ENCODE measurements around the gene BCDIN3D. TPM values are rescaled to one million over a fixed set of nuclear protein-coding genes. Genes with fewer than 3 reads are reported as not detected.

The BCDIN3D gene
- total and polyA plus RNA-seq, 2 of the 8 experiments (the other 6 are each of a cell fraction or from before 2014, with no cell fraction given) = 1.6 to 2.4 TPM

DNA sequence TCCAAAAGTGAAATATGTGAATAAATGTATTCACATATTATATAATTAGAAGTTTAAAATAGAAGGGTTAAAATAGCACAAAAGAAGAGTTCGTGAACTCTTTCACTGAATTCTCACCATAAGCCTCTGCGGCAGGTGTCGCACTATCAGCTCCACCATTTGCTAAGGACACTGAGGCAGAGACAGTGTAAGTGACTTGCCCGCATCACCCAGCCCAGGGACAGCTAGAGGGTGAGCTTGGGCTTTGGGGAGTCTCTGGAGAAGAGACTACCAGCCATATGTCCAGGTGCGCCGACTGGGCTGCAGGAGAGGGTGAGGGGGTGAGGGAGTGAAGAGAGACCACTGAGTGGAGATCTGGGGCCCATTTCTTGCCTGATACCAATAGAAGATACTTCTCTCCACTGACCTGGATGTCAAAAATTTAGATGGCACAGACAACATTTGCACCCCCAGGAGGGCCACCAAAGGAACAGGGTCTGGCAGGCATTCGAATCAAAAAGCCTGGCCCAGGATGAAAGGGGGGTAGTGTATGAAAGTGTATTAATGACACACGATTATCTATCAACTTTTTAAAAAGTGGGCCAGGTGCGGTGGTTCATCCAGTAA is 32.3 kb upstream of the BCDIN3D start (continued):
- TF ChIP-seq, protein P1, sequence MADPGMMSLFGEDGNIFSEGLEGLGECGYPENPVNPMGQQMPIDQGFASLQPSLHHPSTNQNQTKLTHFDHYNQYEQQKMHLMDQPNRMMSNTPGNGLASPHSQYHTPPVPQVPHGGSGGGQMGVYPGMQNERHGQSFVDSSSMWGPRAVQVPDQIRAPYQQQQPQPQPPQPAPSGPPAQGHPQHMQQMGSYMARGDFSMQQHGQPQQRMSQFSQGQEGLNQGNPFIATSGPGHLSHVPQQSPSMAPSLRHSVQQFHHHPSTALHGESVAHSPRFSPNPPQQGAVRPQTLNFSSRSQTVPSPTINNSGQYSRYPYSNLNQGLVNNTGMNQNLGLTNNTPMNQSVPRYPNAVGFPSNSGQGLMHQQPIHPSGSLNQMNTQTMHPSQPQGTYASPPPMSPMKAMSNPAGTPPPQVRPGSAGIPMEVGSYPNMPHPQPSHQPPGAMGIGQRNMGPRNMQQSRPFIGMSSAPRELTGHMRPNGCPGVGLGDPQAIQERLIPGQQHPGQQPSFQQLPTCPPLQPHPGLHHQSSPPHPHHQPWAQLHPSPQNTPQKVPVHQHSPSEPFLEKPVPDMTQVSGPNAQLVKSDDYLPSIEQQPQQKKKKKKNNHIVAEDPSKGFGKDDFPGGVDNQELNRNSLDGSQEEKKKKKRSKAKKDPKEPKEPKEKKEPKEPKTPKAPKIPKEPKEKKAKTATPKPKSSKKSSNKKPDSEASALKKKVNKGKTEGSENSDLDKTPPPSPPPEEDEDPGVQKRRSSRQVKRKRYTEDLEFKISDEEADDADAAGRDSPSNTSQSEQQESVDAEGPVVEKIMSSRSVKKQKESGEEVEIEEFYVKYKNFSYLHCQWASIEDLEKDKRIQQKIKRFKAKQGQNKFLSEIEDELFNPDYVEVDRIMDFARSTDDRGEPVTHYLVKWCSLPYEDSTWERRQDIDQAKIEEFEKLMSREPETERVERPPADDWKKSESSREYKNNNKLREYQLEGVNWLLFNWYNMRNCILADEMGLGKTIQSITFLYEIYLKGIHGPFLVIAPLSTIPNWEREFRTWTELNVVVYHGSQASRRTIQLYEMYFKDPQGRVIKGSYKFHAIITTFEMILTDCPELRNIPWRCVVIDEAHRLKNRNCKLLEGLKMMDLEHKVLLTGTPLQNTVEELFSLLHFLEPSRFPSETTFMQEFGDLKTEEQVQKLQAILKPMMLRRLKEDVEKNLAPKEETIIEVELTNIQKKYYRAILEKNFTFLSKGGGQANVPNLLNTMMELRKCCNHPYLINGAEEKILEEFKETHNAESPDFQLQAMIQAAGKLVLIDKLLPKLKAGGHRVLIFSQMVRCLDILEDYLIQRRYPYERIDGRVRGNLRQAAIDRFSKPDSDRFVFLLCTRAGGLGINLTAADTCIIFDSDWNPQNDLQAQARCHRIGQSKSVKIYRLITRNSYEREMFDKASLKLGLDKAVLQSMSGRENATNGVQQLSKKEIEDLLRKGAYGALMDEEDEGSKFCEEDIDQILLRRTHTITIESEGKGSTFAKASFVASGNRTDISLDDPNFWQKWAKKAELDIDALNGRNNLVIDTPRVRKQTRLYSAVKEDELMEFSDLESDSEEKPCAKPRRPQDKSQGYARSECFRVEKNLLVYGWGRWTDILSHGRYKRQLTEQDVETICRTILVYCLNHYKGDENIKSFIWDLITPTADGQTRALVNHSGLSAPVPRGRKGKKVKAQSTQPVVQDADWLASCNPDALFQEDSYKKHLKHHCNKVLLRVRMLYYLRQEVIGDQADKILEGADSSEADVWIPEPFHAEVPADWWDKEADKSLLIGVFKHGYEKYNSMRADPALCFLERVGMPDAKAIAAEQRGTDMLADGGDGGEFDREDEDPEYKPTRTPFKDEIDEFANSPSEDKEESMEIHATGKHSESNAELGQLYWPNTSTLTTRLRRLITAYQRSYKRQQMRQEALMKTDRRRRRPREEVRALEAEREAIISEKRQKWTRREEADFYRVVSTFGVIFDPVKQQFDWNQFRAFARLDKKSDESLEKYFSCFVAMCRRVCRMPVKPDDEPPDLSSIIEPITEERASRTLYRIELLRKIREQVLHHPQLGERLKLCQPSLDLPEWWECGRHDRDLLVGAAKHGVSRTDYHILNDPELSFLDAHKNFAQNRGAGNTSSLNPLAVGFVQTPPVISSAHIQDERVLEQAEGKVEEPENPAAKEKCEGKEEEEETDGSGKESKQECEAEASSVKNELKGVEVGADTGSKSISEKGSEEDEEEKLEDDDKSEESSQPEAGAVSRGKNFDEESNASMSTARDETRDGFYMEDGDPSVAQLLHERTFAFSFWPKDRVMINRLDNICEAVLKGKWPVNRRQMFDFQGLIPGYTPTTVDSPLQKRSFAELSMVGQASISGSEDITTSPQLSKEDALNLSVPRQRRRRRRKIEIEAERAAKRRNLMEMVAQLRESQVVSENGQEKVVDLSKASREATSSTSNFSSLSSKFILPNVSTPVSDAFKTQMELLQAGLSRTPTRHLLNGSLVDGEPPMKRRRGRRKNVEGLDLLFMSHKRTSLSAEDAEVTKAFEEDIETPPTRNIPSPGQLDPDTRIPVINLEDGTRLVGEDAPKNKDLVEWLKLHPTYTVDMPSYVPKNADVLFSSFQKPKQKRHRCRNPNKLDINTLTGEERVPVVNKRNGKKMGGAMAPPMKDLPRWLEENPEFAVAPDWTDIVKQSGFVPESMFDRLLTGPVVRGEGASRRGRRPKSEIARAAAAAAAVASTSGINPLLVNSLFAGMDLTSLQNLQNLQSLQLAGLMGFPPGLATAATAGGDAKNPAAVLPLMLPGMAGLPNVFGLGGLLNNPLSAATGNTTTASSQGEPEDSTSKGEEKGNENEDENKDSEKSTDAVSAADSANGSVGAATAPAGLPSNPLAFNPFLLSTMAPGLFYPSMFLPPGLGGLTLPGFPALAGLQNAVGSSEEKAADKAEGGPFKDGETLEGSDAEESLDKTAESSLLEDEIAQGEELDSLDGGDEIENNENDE (IDR thresholded peaks at IDR 0.05; ENCODE audit: insufficient replicate concordance, low read length) = no peak
- TF ChIP-seq, protein P2, sequence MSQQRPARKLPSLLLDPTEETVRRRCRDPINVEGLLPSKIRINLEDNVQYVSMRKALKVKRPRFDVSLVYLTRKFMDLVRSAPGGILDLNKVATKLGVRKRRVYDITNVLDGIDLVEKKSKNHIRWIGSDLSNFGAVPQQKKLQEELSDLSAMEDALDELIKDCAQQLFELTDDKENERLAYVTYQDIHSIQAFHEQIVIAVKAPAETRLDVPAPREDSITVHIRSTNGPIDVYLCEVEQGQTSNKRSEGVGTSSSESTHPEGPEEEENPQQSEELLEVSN (IDR thresholded peaks at IDR 0.05) = no peak
- TF ChIP-seq NRF1 (IDR thresholded peaks at IDR 0.05; ENCODE audit: low read depth, low read length) = no peak
- TF ChIP-seq CTBP2 (IDR thresholded peaks at IDR 0.05; ENCODE audit: borderline replicate concordance, insufficient read depth, insufficient read length, low read length) = no peak

All from H1 (cell line).